Measurements from ENCODE around the gene USH1C. TPM values are rescaled to one million over a fixed set of nuclear protein-coding genes. Genes with fewer than 3 reads are reported as not detected.

Gene USH1C
- total and polyA plus RNA-seq, 12 donors = 0.22 to 1.9 (median 0.97) TPM; not detected in 9

GRCh38 chr11:17537261-17537660 is 7.0 kb downstream of the USH1C start:
- DNase-seq (no peak), ATAC-seq (no peak)
- Histone ChIP-seq H3K36me3 (no peaks in the 10 kb centered on the region), H3K27ac (no peak overlapping the region), H3K4me1 (no peaks in the 10 kb centered on the region), H3K27me3 (peaks cover 0 to 24% (median 9%) of the 10 kb centered on the region in 7 donors), H3K4me3 (no peak overlapping the region), H3K9me3 (no peaks in the 10 kb centered on the region)
- intact Hi-C loops (cut with DNase I) = no loop called here
- TF ChIP-seq, protein P1, sequence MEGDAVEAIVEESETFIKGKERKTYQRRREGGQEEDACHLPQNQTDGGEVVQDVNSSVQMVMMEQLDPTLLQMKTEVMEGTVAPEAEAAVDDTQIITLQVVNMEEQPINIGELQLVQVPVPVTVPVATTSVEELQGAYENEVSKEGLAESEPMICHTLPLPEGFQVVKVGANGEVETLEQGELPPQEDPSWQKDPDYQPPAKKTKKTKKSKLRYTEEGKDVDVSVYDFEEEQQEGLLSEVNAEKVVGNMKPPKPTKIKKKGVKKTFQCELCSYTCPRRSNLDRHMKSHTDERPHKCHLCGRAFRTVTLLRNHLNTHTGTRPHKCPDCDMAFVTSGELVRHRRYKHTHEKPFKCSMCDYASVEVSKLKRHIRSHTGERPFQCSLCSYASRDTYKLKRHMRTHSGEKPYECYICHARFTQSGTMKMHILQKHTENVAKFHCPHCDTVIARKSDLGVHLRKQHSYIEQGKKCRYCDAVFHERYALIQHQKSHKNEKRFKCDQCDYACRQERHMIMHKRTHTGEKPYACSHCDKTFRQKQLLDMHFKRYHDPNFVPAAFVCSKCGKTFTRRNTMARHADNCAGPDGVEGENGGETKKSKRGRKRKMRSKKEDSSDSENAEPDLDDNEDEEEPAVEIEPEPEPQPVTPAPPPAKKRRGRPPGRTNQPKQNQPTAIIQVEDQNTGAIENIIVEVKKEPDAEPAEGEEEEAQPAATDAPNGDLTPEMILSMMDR (IDR thresholded peaks at IDR 0.05) = no peak
- WGBS, 2 donors = 85 to 92% methylated on average over 8 of the region's 8 CpGs

DNA sequence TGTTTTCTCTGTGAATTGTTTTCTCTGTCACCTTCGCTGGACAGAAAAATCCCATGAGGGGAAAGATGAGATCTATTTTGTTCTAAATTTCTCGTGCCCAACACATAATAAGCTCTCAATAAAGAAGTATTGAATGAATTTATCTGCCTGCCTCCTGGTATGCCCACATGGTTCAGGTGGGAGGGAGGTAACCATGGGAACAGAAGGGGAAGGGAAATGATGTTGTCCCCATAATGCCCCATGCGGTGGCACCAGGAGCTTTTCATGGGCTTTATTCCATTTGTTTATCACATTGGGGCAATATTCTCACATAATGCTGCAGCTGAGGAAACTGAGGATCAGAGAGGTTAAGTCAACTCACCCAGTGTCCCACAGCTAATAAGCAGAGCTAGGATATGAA is 8.7 kb downstream of the USH1C start:
- Histone ChIP-seq H3K4me1 (peaks cover 0 to 7% (median 0%) of the 10 kb centered on the region in 9 donors), H3K9me3 (no peaks in the 10 kb centered on the region), H3K27ac (no peak overlapping the region), H3K27me3 (peaks cover 0 to 24% (median 9%) of the 10 kb centered on the region in 7 donors), H3K4me3 (no peak overlapping the region), H3K36me3 (no peaks in the 10 kb centered on the region)
- intact Hi-C loops (cut with DNase I) = no loop called here
- DNase-seq = no peak
- no peak for ATAC-seq
- TF ChIP-seq, protein P1 (IDR thresholded peaks at IDR 0.05) = no peak
- WGBS, 2 donors = 85 to 93% methylated on average over 3 of the region's 3 CpGs

DNA sequence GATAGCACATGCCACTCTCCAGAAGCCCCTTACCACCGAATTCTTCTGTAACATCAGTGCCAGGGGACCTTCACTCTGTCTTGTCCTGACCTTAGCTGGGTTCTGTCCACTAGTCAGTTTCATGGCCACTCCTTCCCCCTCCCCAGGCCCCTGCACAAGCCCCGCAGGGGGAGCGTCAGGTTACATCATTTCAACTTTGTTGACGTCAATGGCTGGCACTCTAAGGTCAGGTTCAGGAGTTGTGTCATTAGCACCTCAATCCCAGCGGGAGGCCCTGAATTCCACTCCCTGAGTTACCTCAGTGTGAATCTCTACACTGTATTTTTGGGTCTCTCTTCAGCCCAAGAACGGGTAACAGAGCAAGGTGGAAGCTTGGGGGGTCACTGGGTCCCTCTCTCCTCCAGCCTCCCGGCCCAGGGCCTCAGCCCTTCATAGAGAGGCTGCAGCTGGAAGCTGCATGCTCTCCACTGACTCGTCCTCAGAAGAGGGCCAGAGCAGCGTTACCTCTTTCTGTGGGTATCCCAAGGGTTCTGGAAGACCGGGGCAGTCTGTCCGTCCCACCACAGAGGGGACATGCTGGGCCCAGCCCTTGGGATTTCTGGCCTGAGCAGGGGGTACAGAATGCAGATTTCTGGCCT is 10.3 kb downstream of the USH1C start:
- ATAC-seq = no peak
- 74 to 77% methylated on average over 11 of the region's 11 CpGs for WGBS, 2 donors
- intact Hi-C loops (cut with DNase I) = no loop called here
- TF ChIP-seq, protein P1 (IDR thresholded peaks at IDR 0.05) = no peak
- DNase-seq = no peak
- H3K27me3 ChIP-seq = peaks cover 0 to 24% (median 9%) of the 10 kb centered on the region in 7 donors
- H3K27ac ChIP-seq = no peak overlapping the region
- no peaks in the 10 kb centered on the region for H3K36me3 ChIP-seq
- no peaks in the 10 kb centered on the region for H3K9me3 ChIP-seq
- H3K4me3 ChIP-seq = no peak overlapping the region
- peaks cover 0 to 11% (median 0%) of the 10 kb centered on the region in 9 donors for H3K4me1 ChIP-seq

- no peaks in the 10 kb centered on the region for H3K9me3 ChIP-seq
- intact Hi-C loops (cut with DNase I) = no loop called here
- no peak overlapping the region for H3K4me3 ChIP-seq
- H3K36me3 ChIP-seq = no peaks in the 10 kb centered on the region
- DNase-seq = no peak
- peaks cover 0 to 16% (median 0%) of the 10 kb centered on the region in 9 donors for H3K4me1 ChIP-seq
- WGBS, 2 donors = 88 to 92% methylated on average over 6 of the region's 6 CpGs
- H3K27me3 ChIP-seq = peaks cover 0 to 24% (median 9%) of the 10 kb centered on the region in 7 donors
- no peak for ATAC-seq
- no peak overlapping the region for H3K27ac ChIP-seq
- TF ChIP-seq, protein P1 (IDR thresholded peaks at IDR 0.05) = no peak
These were observed 10.9 kb downstream of the USH1C start for GRCh38 chr11:17533341-17533740.
